22Rv1 (cell line): ENCODE results near the gene ERMAP.

Experiments used
- CTCF ChIP-seq: fragments of 450-650 bp; IDR thresholded peaks from 2 replicates; pipeline ENCODE4 v1.5.1; 2017; ENCODE audit warnings: mild to moderate bottlenecking
- ZFX ChIP-seq: fragments of 450-650 bp; IDR thresholded peaks from 2 replicates; pipeline ENCODE4 v1.6.1; 2017; ENCODE audit warnings: antibody characterized with exemption, borderline replicate concordance

DNA sequence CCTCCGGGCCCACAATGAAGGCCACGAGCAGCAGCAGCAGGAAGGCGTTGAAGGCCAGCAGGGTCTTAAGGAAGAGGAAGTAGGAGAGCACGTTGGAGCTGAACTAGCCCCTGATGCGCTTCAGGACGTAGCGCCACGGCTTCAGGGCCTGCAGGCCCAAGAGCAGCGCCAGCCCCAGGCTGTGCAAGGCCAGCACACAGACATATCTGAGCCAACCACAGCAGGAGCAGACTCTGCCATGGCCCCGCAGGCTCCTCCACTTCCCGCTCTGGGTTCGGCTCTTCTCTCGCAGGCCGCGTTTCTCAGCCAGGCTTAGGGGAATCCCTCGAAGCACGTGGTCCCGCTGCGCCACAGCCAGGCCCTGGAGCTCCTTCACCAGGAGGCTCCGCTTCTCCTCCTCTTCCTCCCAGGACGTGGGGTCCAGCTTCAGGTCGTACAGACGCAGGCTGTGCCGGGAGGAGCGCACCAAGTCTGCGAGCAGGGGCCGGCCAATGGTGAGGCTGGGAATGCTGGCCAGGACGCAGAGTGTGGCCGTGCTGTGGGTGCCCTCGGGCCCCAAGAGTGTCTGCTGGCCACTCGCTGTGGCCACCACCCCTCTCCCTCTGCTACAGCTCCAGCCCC lies 71.2 kb downstream of the ERMAP start:
- TF ChIP-seq CTCF, result no peak
- no peak for TF ChIP-seq ZFX
